WERI-Rb-1 (cell line): ENCODE results near the gene A2ML1.
"Not testable (repeated sequence)": the region's sequence is repeated elsewhere in the genome, so short reads cannot be mapped to it uniquely, and the experiment has no call there.

Experiments used
- DNase-seq: peaks from one replicate; pipeline ENCODE4 v3.0.0-alpha.2; 2020
- H3K27ac ChIP-seq: fragments of 250-450 bp; sonication (Bioruptor Pico); 2 replicates; pipeline ENCODE4 v1.5.1; 2020; ENCODE audit warnings: mild to moderate bottlenecking, moderate library complexity
- H3K27me3 ChIP-seq: fragments of 250-450 bp; sonication (Bioruptor Pico); 2 replicates; pipeline ENCODE4 v1.5.1; 2021; ENCODE audit warnings: mild to moderate bottlenecking, low read depth, moderate library complexity; ENCODE audit not compliant: insufficient read depth, severe bottlenecking
- H3K36me3 ChIP-seq: fragments of 250-450 bp; sonication (Bioruptor Pico); 2 replicates; pipeline ENCODE4 v1.5.1; 2020; ENCODE audit warnings: mild to moderate bottlenecking, moderate library complexity
- H3K4me3 ChIP-seq: 2 replicates; pipeline ENCODE4 v1.5.1; 2011; ENCODE audit warnings: low read depth, mild to moderate bottlenecking, control low read depth, low read length
- H3K9me3 ChIP-seq: fragments of 250-450 bp; sonication (Bioruptor Pico); 2 replicates; pipeline ENCODE4 v1.5.1; 2021; ENCODE audit warnings: mild to moderate bottlenecking, moderate library complexity; ENCODE audit not compliant: severe bottlenecking
- CTCF ChIP-seq: IDR thresholded peaks from 2 replicates; pipeline ENCODE4 v1.5.1; 2011; ENCODE audit warnings: low read depth, mild to moderate bottlenecking, control low read depth, inconsistent platforms, low read length

Gene A2ML1

GRCh38 chr12:8817856-8818255 lies 4.6 kb upstream of the A2ML1 start:
- Histone ChIP-seq H3K27me3 (no peaks in the 10 kb centered on the region), H3K9me3 (no peaks in the 10 kb centered on the region), H3K36me3 (no peaks in the 10 kb centered on the region), H3K27ac (no peak overlapping the region), H3K4me3 (no peak overlapping the region)
- DNase-seq: no peak
- TF ChIP-seq CTCF: no peak

- TF ChIP-seq CTCF: no peak
- Histone ChIP-seq H3K27ac (no peak overlapping the region), H3K9me3 (no peaks in the 10 kb centered on the region), H3K36me3 (no peaks in the 10 kb centered on the region), H3K27me3 (no peaks in the 10 kb centered on the region), H3K4me3 (no peak overlapping the region)
- no peak for DNase-seq
Measured at GRCh38 chr12:8818526-8818925, 3.9 kb upstream of the A2ML1 start.

- H3K9me3 ChIP-seq: no peaks in the 10 kb centered on the region
- H3K36me3 ChIP-seq: no peaks in the 10 kb centered on the region
- no peak for TF ChIP-seq CTCF
- no peak overlapping the region for H3K4me3 ChIP-seq
- H3K27ac ChIP-seq: no peak overlapping the region
- DNase-seq: no peak
- no peaks in the 10 kb centered on the region for H3K27me3 ChIP-seq
Measured at GRCh38 chr12:8819666-8819980, 2.8 kb upstream of the A2ML1 start.

GRCh38 chr12:8820676-8821407 lies 1.6 kb upstream of the A2ML1 start:
- H3K9me3 ChIP-seq, H3K27ac ChIP-seq, H3K36me3 ChIP-seq, H3K27me3 ChIP-seq, DNase-seq, H3K4me3 ChIP-seq: not testable (repeated sequence)

GRCh38 chr12:8821591-8821990 lies 830 bp upstream of the A2ML1 start:
- no peak overlapping the region for H3K4me3 ChIP-seq

More at GRCh38 chr12:8821591-8821990, 830 bp upstream of the A2ML1 start:
- DNase-seq: no peak
- Histone ChIP-seq H3K36me3 (no peaks in the 10 kb centered on the region), H3K9me3 (no peaks in the 10 kb centered on the region), H3K27ac (no peak overlapping the region), H3K27me3 (no peaks in the 10 kb centered on the region)
- no peak for TF ChIP-seq CTCF
